SKM-1 treated with dmso at 0.1 percent for 144 hours (cell line): ENCODE results near the gene CDK14.

Experiments used
- DNase-seq: peaks from one replicate; lab custom pipeline; 2025; ENCODE audit not compliant: unreplicated experiment; lab: John Stamatoyannopoulos, UW

Gene CDK14

GRCh38 chr7:90938371-90938770, 342.2 kb downstream of the CDK14 start:
- DNase-seq: no peak

DNA sequence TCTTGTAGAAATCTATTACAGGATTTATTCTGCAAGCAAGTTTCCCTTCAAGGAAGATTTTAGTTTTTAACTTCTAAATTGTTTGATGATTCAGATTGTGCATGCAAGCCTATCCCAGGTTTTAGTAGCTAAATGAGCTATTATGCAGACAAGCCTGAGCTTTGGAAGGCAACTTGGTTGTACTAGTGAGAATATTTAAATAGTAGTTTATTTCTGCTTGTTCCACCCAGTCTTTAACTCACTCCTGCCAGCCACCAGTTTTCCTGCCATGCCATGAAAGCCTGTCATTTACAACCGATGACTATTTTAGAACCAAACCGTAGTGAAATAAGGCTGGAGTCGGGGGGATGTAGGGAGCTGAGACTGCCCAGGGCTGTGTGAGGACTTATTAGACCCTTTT, 343.5 kb downstream of the CDK14 start:
- no peak for DNase-seq

- DNase-seq: no peak
Observed at GRCh38 chr7:90944021-90944420, 347.9 kb downstream of the CDK14 start.

DNA sequence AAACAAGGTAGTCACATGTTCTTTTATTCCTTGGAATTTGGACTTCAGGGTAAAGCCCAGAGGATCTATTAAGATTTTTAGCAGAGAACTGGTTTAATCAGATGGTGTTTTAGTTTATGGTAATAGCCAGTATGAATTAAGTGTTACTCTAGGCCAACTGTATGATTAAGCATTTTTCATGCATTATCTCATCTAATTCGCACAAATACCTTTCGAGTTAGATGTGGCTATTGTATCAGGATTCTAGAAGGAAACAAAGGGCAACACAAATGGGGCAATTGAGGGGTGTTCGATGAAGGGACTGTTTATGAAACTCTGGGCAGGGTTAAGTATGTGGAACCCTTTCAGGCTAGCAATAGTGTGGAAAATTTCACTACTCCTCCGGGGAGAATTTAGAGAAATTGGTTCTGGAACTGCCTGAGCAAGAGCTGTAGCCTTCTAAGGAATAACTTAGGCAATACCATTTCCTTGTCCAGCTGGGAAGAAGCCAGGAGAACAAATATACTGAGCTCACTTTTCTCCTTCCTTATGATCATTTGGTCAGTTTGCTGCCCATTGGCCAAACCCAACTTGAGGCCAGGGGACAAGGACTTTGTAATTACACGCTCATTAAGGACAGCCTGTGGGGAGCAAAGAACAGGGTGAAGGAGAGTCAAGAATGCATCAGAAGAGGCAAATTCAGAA, 349.1 kb downstream of the CDK14 start:
- no peak for DNase-seq

GRCh38 chr7:90946730-90947501, 350.8 kb downstream of the CDK14 start:
- DNase-seq: no peak

DNA sequence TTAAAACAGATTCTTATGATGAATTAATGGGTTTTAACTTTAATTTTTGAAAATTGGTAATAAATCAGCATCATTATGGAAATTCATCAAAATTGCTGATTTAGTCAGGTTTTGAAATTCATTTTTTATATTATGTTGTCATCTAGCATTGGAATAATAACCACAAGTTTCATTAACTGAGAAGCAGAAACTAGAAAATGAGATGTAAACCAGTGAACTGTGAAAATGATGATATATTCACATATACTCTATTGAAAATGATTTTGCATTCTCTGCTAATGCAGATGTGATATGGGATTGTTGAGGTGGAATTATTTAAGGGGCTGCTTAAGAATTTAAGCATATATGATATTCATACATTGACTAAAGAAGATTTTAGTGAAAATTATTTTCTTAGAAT, 352.0 kb downstream of the CDK14 start:
- DNase-seq: no peak

GRCh38 chr7:90951229-90951628, 355.1 kb downstream of the CDK14 start:
- DNase-seq: no peak

DNA sequence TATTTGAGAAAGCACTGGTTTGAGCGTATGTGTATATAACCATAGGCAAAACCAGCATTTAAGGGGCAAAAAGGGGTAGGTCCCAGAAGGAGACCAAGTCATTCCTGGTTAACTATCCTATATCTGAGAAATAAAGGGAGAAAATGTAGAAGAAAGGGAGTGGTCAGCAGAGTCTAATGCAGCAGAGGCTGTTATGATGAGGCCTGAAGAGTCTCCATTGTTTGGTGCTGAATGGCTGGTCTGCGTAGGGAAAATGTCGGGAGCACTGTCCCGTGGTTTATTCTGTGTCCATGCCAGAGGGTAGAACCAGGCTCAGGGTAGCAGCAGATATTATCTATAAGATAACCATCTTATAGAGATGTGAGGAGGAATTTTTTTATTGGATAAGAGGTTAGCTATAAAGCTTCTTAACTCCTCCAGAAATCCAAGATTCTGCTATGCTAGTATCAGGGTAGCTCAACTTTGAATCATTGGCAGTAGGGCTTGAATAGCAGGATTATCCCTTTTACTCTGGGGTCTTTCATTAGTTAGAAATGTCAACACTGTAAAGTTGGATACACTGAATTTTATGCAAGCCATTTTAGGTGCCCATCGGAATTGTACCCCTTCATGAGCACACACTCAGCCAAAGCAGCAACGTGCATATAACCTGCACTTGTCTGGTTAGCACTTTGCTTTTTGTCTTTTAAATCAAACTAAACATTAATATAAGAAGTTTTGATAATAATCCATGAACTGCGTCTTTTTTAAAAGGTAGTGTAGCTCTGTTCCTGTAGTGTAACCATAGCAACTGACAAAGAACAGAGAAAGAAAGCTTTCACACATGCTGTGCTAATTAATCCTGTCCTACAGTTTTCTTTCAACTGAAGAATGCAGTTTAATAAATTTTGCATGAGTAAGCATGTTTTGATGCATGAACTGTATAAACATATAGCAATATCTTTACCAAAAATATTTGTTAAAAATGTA, 356.1 kb downstream of the CDK14 start:
- no peak for DNase-seq

GRCh38 chr7:90955641-90956207, 359.6 kb downstream of the CDK14 start:
- DNase-seq: no peak

- DNase-seq: no peak
Observed at GRCh38 chr7:90957883-90958282, 361.8 kb downstream of the CDK14 start.

DNA sequence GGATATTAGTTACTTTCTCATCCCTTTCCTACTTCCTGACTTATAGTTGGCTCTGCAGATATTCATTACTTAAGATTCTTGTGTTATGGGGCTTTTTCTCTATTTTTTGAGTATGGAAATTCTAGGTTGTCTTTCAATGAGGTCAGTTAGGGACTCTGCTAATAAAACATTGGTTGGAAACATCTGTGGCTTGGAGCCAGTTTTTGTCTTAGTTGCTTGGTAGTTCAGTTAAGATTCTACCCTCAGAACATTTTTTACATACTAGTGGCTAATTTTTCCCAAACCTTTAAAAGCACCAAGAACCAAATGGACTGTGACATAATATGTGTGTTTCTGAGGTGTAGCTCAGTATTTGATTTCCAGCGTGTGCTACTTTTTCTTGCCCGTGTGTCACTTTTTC, 362.5 kb downstream of the CDK14 start:
- no peak for DNase-seq

DNA sequence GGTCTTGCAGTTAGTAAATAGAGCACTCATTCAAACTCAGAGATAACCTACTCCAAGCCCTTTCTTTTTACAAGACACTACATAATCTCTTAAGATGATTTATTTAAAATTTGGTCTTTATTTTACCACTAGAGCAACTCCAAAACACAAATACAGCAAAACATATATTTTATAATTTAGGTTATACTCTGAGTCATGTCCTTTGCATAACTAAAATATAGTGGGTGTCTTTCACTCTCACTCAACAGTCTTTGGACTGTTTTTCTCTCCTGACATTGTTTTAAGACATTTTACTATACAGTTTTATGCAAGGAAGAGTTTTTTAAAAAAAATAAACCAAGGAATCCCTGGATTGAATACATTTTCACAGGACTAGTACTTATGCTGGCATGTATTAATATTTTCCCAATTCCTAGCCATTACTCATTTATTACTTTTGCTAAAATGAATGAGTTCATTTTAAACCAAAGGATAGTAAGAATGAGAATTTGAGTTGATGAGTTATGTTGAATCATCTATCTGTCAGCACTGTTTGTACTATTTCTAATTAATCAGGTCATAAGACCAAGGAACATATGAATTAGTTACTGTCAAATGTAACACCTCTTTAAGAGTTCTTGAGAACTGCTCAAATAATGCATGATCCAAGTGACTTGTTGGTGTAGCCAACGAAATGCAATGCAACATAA, 365.1 kb downstream of the CDK14 start:
- DNase-seq: no peak

DNA sequence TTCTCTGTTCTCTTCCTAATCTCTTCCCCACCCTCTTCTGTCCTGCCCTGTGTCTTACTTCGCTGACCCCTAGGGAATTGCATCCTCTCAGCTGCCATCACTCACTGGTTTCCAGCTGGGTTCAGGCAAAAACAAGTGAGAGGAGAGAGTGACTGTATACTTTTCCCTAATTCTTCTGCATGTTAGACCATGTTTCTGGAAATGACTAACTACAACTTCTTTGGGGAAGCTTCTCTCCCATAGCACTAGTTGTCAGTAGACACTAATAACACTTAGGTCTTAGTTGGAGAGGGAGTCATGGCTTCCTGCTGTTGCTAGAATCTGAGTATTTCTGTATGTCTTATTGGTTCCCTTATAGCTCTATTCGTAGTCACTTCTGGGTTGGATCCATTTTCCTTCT, 369.1 kb downstream of the CDK14 start:
- DNase-seq: no peak

DNA sequence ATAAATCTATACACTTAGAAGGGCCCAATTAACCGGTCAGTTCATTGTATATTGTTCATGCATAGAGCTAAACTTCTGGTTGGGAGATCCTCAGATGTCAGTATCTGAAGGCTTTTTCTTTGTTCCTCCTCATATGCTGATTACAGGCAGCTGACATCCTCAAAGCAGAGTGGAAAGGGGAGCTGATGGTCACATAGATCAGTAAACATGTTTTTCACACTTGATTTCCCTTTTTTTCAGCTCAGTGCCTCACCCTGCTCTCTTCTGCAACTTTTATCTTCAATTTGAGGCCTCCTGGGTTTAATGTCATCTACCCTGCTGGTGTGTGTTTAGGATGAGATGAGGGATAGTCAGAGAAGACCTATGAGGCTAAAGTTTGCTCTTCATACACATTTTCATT, 370.2 kb downstream of the CDK14 start:
- no peak for DNase-seq

- DNase-seq: no peak
Observed at GRCh38 chr7:90968871-90969270, 372.8 kb downstream of the CDK14 start.

DNA sequence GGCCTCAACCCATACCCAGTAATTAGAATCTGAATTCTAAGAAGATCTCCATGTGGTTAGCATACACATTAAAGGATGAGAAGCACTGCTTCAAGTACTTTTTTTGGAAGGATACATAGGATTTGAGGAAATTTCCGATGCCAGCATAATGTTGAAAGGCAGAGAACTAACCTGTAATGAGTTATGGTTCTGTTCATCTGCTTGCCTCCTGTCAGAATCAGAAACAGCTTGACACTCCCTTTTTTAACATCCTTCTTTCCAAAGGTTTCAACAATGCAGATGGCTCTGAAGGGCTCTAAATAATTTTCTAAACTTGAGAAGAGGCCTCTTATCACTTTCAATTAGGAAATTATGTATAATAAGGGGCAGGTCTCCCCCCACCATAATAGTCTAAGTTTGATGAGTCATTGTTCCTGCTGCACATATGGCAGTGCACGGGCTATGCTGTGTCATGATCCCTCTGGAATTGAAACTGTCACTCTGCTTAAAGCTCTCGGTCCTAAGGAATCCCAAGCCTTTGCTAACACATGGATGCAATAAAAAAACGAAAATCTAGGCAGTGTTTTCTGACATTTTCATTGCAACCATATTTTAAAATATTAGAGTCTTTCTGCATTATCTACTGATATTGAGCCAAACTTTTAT, 376.9 kb downstream of the CDK14 start:
- no peak for DNase-seq

- DNase-seq: no peak
Observed at GRCh38 chr7:90977056-90977455, 380.9 kb downstream of the CDK14 start.

GRCh38 chr7:90980545-90980944, 384.4 kb downstream of the CDK14 start:
- DNase-seq: no peak

GRCh38 chr7:90982228-90982627, 386.1 kb downstream of the CDK14 start:
- DNase-seq: no peak

DNA sequence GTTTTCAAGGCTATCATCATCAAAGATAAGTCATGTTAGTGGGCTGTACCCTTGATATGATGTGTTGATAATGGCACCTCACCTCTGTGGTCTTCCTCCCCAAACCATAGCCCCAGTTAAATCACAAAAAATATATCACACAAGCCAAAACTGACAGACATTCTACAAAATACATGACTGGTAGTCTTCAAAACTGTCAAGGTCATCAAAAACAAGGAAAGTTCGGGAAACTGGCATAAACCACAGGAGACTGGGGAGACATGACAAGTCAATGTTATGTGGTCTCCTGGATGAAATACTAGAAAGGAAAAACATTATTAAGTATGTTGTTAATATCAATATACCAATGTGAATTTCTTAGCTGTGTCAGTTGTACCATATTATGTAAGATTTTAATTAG, 388.6 kb downstream of the CDK14 start:
- DNase-seq: no peak
